ENCODE results near the gene CACNA2D1.

CACNA2D1 gene

DNA sequence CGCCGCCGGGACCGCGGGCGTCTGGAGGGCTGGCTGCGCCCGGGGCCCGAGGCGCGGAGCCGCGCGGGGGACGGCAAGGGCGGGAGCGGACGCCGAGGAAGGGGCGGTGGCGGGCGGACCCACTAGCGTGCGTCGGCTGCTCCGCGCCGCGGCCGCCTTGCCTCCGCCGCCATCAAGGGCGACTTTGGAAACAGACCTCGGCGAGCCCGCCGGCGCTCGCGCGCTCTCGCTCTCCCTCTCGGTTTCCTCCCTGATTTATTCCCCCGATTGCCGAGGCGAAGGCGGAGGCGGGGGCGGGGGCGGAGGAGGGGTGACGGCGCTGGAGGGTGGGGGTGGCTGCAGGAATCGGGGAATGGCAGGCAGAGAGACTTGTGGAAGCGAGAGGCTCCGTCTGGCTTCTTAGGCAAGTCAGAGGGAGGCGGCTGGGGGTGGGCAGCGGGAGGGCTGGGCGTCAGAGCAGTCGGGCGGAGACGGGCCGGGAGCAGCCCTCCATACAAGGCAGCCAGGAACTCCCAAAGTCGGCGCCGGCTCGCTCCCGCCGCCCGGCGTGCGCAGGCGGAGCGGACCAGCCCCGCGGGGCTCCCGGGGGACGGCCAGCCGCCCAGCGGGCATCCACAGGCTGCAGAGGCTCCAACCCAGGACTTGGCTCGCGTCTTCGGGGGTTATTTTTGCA, at the start of gene CACNA2D1:
Gene CACNA2D1, minus strand, starts transcription at position 231 of the 673 bp plus-strand sequence.
- no peak for DNase-seq (ENCODE audit: low read depth)

DNA sequence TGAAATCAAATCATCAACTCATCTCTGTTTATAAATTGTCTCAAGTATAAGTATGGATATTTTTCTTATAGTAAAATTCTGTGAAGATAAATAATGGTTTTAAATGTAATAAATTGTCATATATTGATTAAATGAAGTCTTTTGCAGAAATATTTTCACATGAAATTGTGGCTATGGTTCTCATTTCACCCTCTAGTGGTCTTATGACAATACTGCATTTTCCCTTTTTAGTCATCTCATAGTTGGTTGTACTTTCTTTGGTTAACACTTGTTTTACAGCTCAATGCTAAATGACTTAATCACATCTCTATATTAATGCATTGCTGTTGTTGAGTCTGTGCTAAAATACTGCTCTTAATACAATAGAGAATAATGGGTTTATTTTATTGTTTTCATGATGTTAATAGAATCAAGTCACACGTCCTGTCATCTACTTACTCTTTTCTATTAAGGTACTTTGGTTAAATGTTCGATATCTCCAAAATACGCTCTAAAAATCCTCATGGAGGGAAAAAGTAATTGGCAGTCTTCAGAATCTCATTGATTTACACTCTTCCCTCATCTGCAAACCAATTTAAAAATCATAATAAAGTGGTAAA, 38.0 kb upstream of the CACNA2D1 start:
- DNase-seq (ENCODE audit: low read depth), result no peak

DNA sequence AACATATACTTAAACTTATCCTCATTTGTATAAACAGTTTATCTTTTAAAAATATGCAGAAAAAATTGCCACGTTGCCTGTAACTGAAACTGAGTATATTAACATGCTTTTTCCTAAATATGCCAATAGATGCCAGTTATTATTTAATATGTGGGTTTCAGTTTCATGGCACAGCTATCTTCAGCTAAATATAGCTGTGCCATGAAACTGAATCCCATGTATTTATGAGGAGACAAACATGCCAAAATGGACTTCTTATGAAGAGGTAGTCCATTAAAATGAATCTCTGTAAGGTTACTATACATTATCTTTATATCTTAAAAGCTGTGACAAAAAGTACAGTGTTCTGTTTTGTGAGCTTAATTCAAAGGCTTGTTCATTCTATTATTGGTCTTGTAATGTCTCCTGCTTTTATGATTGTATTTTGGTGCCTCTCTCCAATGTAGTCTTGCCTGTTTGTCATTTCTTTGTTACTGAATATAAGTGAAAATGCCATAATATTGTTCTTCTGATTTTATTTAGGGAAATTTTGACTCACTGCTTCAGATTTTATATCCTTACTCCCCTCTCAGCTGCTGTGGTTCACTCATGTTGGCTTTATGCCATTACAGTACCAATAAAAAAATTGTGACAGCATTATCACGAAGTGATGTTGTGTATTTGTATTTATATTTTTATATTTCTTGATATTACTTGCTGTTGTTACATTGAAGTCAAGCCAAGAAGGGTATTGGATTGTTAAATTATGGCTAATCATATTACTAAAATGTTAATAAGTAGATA, 34.3 kb upstream of the CACNA2D1 start:
- no peak for DNase-seq (ENCODE audit: low read depth)

DNA sequence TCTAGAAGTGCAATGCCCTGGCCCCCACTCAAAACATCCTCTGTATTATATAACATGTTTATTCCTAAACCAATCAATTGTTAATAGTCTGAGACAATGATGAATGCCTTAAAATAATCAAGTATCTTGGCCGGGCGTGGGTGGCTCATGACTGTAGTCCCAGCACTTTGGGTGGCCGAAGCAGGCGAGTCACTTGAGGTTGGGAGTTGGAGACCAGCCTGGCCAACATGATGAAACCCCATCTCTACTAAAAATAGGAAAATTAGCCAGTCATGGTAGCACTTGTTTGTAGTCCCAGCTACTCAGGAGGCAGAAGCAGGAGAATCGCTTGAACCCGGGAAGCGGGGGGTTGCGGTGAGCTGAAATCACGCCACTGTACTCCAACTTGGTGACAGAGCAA, 29.4 kb upstream of the CACNA2D1 start:
- no peak for DNase-seq (ENCODE audit: low read depth)

DNA sequence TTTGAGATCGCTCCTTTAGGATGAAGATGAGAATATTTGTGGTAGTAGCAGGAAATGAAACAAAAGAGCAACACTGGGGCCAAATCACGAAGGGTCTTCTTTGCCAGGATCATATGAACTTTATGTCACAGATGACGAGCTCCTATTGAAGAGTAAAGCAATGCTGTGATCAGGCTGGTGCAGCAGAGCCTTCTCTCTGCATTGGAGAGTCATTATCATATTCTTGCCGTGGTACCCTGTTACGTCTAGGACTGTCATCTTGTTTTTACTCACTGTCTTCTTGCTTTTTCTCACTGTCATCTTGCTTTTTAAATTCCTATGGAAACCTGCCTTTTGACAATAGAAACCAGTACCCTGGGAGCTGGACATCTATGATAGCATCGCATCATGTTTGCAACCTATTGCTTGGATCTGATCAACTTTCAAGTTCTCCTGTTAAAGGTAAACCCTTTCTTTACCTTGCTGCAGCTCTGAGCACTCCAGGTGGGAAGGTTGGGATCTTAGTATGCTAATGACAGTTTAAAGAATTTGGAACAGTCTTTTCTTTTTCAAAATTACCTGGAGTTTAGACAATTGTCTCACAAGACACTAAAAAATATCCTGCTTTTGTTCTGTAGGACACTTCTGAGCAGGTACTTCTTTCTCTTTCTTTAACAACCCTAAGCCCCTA, 27.9 kb upstream of the CACNA2D1 start:
- no peak for DNase-seq (ENCODE audit: low read depth)

DNA sequence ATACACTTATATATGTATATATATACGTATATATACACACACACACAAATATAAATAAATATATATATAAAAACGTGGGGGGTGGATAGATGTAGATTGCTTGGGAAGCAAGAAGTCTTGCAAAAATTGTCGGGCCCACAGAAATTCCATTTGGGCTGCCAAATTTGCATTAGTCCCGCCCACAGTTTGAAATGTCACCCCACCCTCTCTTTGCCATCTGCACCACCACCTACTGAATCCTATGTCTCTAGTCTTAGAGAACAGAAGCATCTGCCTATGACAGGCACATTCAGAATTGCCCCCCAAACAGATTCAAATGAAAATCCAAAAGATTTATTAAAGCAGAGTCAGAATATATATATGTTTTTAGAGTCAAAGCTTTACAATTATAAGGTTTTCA, 25.6 kb upstream of the CACNA2D1 start:
- no peak for DNase-seq (ENCODE audit: low read depth)

DNA sequence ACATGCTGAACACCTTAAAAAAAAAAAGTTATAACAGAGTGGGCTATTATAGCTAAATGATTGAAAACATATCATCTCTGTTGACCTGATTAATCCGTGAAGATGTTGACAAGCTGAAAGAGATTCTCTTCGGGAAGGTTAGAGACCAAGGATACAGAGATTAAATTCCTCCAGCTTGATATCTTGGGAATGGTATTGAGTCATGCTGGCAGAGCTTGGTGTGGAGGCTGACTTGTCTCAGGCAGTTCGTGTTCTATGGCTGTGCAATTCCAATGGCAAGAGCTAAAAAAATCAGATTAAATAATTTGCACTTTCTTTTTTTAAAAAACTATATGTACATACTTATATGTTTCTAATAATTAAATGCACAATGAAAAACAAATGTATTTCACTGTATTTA, 24.9 kb upstream of the CACNA2D1 start:
- no peak for DNase-seq (ENCODE audit: low read depth)

DNA sequence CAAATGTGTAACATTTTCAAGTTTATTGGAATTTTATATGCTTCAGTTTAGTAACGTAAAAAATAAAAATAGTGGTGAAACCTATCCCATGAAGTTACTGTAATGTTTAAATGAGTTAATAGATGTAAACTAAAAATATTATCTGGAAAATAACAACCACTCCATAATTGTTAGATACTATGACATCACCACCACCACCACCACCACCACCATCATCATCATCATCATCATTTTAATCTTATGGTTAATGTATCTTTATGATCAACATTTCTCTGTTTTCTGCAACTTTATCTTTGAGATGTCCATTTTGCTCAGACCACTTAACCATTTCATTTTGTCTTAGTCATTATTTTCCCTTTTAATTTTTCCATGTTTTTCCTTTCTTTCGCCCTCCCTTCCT, 23.4 kb upstream of the CACNA2D1 start:
- DNase-seq (ENCODE audit: low read depth), result no peak

DNA sequence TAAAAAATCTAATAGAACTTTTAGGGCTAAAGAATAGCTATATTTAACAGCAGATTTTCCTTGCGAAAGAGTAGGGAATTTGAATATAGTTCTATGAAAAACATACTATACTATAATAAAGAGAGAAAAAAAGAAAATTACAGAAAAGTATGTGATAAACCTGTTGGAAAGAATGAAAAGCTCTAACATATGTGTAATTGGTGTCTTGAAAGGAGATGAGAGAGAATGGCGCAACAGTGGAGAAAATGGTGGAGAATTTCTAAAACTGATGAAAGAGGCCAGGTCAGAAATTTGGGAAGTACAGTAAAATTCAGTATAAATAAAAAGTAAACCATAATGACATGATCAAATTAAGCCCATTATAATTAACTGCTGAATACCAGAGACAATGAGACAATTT, 20.8 kb upstream of the CACNA2D1 start:
- DNase-seq (ENCODE audit: low read depth), result no peak

DNA sequence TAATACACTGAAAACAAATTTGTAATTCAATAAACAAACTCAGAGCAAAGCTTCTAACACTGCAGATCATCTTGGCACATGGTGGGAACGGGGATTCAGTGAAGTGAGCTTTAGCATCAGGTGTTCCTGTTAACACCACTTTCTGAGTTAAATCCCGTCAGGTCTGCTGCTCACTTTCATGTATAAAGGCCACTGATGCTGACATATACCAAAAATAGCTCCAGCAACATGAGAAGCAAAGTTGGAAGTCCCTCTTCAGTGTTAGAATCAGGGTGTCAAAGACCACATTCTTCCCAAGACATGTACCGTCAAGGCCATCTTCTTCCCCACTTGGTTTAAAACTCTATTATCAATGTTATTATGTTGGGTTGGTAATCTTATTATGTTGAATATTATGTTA, 11.7 kb upstream of the CACNA2D1 start:
- no peak for DNase-seq (ENCODE audit: low read depth)

DNA sequence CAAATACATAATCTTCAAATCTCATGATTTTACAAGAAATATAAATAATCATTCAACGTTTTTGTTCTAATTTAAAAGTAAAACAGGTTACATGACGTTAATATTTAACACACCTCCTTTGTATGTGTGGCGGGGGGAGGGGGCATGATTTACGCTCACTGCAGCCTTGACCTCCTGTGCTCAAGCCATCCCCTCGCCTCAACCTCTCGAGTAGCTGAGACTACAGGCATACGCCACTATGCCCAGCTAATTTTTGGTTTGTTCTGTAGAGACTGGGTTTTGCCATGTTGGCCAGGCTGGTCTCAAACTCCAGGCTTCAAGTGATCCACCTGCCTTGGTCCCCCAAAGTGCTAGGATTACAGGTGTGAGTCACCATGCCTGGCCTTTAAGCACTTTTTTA, 7.2 kb upstream of the CACNA2D1 start:
- no peak for DNase-seq (ENCODE audit: low read depth)

DNA sequence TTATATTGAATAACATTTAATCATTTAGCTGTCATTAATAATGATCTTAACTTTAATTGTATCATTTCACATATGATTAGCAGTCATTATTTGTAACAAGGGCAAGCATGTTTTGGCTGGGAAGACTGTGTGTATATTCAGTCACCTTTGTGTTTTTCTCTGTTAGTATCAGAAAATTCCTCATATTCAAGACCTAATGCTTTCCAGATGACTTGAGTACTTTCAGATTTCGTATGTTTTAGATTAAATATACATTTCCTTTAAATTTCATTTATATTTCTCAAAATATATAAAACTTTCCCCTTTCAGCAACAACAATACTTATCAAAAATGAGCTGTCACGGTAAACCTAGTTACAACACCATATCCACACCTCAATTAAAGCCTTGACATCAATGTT, 6.3 kb upstream of the CACNA2D1 start:
- no peak for DNase-seq (ENCODE audit: low read depth)

DNA sequence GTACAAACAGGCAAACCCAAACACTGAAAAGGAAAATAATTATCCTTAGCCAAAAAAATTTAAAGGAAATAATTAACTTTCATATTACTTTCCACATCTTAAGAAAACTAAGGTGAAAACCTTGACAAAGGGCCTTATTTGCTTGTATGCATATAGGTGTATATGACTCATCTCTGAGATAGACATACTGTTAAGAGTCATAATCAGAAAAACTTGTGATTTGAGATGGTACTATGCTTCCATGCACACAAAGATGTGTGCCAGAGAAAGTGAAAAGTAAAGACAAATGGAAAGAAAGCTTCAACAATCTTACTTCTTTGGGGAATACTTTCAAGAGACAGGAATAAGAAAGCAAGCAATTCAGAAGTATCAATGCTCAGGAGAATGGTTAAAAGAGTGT, 3.3 kb upstream of the CACNA2D1 start:
- no peak for DNase-seq (ENCODE audit: low read depth)

DNA sequence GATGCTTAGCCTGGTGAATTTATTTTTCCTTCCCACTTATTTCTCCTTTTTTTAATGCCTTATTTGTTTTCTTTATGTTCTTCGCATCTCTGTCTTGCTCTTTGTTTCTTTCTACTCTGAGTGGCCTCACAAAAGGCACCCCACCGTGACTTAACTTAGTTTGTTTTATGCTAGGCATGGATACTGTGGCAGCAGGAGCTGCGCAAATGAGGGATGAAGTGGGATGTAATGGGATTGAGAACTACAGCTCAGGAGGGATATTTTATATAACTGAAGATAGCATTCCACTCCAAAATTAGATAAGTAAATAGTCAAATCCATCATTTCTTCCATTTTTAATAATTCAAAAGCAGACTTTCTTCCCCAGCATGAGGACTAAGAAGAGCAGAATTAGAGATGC, 1.7 kb upstream of the CACNA2D1 start:
- no peak for DNase-seq (ENCODE audit: low read depth)

DNA sequence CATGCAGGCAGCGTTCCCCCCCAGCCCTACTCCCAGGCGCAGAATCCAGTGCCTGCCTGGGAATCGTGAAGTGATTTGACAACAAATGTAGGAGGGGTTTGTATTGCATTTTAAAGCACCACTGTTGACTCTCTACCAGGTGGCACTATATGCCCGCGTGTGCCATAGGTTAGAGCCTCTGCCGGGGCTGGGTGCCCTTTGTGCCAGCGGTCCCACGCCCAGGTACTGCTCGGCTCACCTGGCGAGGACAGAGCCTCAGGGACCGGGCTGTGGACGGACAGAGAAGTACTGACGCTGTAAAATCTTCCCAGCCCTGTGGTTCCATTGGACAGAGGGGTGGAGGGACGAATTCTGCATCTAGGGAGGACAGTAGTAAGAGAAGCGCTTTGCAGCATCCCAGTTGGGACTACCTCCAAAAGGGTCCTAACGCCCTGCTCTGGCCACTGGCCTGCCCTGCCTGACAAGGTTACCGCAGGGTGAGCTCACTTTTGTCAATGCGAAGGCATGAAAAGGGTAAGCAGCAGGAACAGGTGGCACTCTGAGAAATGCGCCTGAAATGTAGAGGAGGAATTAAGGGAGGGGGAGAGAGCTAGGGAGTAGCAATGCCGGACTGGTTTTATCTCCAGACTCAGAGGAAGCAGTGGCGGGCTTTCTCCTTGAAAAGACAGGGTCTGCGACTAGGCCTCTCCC, 788 bp upstream of the CACNA2D1 start:
- DNase-seq (ENCODE audit: low read depth), result no peak

DNA sequence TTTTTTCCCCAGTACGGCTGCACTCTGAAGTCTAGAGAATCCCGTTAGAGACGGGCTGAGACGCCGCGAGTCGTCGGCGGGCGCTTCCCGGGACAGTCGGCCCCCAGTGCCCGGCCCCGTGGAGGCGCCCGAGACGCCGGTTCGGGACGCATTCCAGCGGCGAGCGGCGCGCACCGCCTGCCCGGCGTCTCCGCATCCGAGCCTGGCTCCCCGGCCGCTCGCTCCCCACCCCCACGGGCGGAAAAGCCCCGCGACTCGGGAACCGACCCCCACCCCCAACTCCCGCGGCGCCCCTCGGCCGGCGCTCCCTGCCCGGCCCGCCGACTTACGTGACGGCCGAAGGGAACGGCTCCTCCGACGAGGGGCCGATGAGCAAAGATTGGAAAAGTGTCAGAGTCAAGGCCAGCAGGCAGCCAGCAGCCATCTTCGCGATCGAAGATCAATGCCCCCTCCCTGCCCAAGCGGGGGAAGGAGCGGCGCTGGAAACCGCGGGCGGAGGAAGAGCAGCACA, 486 bp downstream of the CACNA2D1 start:
- no peak for DNase-seq (ENCODE audit: low read depth)

DNA sequence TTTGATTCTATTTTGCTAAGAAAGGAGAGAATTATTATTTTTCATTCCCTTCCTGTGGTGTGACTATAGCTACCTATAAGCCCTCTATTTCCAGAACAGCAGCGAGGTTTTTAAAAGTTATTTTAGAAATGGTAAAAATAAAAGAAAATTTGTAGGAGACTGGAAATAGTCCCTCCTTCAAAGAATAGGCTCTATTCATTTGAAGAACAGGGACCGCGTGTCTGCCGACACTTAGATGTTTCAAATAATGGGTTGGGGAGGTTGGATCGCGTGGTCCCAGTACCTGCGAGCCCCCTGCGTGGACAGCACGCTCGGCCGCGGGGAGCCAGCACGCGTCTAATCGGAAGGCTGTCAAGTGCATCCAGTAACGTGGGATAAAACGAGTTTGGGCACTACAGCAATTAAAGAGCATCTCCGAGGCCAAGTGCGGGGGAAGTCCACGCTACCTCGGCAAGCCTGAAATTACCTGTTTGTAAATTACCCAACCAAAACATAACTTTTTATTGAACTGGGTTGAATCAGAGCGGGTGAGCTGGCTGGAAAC, 1.0 kb downstream of the CACNA2D1 start:
- DNase-seq (ENCODE audit: low read depth), result no peak

DNA sequence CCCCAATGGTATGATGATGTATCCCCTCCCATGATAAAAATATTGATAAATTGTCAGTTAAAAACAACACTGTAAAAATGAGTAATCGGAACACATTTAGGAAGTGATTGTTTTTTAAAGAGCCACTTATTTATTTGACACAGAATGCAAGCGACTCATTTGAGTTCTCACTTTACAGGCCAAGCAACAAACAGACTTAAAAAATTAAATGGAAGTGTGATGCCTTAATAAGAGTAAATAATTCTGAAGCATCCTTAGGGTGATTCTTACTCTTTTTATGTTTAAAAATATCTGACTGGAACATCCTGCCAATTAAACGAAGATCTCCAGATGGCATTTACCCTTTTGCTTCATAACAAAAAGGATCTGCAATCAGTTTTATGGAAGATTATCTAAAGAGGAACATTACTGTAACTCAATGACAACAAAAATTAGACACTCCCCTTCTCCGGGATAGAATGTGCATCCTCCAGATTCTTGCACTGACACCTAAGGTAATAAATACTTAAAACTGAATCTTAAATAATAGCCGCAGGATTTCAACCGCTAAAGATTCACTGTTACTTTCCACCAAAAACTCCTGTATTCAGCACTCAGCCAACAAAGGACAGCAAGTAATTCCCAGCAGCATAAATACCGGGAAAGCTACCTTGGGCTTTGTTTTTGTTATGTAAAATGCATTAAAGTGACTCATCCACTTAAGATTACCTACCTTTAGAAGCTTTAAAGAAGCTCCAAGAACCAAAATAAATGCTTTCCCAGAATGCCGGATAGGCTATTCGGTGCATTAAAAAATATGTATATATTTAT, 1.7 kb downstream of the CACNA2D1 start:
- DNase-seq (ENCODE audit: low read depth), result no peak

DNA sequence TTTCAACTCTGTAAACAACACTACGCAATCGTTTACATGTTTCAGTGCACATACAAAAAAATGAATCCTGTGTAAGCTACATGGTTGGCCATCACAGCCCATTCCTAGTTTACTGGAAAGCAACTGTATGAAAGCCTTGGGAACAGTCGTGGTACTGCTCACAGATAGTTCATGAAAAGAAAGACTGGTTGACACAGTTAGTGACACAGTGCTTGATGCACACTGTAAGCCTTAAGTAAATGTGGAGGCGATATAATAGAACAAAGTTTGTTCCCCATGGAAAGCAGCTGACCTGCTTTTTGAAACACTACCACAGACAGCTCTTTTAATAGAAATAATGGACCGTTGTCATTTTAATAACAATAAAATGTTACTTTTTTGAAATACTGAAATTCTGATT, 5.1 kb downstream of the CACNA2D1 start:
- DNase-seq (ENCODE audit: low read depth), result no peak

DNA sequence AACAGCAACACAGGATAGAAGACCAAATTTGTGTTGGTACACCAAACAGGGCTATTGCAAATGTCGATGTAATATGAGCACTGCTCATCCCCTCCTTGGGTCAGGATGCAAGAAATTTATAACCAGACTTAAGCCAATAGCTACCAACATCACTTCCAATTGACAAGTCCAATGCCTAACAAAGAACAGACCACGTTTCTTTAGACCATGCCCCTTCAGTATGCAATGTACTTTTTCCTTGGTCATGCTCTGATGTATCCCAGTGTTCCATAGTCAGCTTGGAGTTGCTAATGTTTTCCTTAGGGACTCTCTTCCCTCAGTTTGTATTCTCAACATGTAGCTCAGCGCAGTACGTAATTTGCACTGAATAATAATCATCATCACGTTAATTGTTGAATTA, 7.8 kb downstream of the CACNA2D1 start:
- DNase-seq (ENCODE audit: low read depth), result no peak
